HCT116 (cell line): Measurements from ENCODE around the gene WDR62. TPM values are rescaled to one million over a fixed set of nuclear protein-coding genes. Genes with fewer than 3 reads are reported as not detected.

Experiments used
- ATAC-seq: fragments of 200-7000 bp; cut with Tn5 transposase; 2 replicates; pipeline ENCODE4 v1.9.1; 2020; ENCODE audit warnings: mild to moderate bottlenecking, moderate library complexity
- BruUV-seq: library from RNA; stranded (reverse); fragments of 400-500 nt; replicated peaks from 2 replicates; lab custom pipeline; 2021; lab: Mats Ljungman, UMichigan
- CTCF ChIA-PET: fragments of 300-600 bp; sonication (Branson Sonifier 250); formaldehyde crosslinking; loops from one replicate; lab custom pipeline; 2021; ENCODE audit warnings: antibody characterized with exemption; lab: Charles Lee
- POLR2A ChIA-PET: fragments of 300-600, 350-600 bp; sonication (Branson Sonifier 250); formaldehyde crosslinking; loops from one replicate; lab custom pipeline; 2021; ENCODE audit warnings: antibody characterized with exemption; lab: Charles Lee
- RAD21 ChIA-PET, 2 experiments: fragments of 300-600 bp; sonication (Branson Sonifier 250); formaldehyde crosslinking; loops; one replicate each; lab custom pipeline; 2023; ENCODE audit warnings: low total read pairs in 2 of 2; ENCODE audit not compliant: uncharacterized antibody in 2 of 2, unreplicated experiment in 2 of 2, low non-redundant PET in 1 of 2; lab: Charles Lee
- DNase-seq: peaks from one replicate; pipeline ENCODE4 v3.0.0-alpha.2; 2010; ENCODE audit warnings: low read depth, low spot score
- H2AFZ ChIP-seq: fragments of 200-600 bp; shearing (Covaris generic), sonication (generic); 2 replicates; pipeline ENCODE4 v1.6.1; 2017; ENCODE audit warnings: low read depth, mixed run types, mixed read lengths, antibody characterized with exemption, low read length; ENCODE audit not compliant: poor library complexity, severe bottlenecking
- H3K27ac ChIP-seq: 2 replicates; pipeline ENCODE4 v1.5.1; 2012; ENCODE audit warnings: low read depth, low read length
- H3K27me3 ChIP-seq: fragments of 200-600 bp; sonication (generic); 2 replicates; pipeline ENCODE4 v1.6.1; 2016; ENCODE audit warnings: mixed run types, low read length, mixed read lengths; ENCODE audit not compliant: insufficient read depth
- H3K36me3 ChIP-seq, 2 experiments: fragments of 200-500 bp in 1 of 2; fragments of 200-600 bp in 1 of 2; sonication (Bioruptor generic) in 1 of 2; sonication (generic) in 1 of 2; 2 replicates each; pipeline versions ENCODE4 v1.5.1 to v1.6.1; 2014 to 2016; ENCODE audit warnings: low read length in 2 of 2, inconsistent platforms in 1 of 2, mixed read lengths in 1 of 2, mixed run types in 1 of 2; ENCODE audit not compliant: insufficient read depth in 2 of 2, control insufficient read depth in 1 of 2
- H3K4me1 ChIP-seq, 2 experiments: fragments of 200-600 bp in 1 of 2; sonication (generic) in 1 of 2; 2 replicates each; pipeline versions ENCODE4 v1.5.1 to v1.6.1; 2012 to 2017; ENCODE audit warnings: low read length in 2 of 2, inconsistent platforms in 1 of 2, mild to moderate bottlenecking in 1 of 2, mixed read lengths in 1 of 2, mixed run types in 1 of 2, moderate library complexity in 1 of 2; ENCODE audit not compliant: insufficient read depth in 2 of 2, control insufficient read depth in 1 of 2
- H3K4me2 ChIP-seq: fragments of 200-600 bp; sonication (generic); 2 replicates; pipeline ENCODE4 v1.6.1; 2017; ENCODE audit warnings: mixed run types, low read length, mixed read lengths
- H3K4me3 ChIP-seq, 2 experiments: fragments of 200-600 bp in 1 of 2; sonication (generic) in 1 of 2; replicated peaks in 1 of 2; 2 replicates each; pipeline ENCODE4 v1.5.1; 2011 to 2016; ENCODE audit warnings: low read length in 2 of 2, control low read depth in 1 of 2, low read depth in 1 of 2, mild to moderate bottlenecking in 1 of 2, mixed read lengths in 1 of 2, mixed run types in 1 of 2
- H3K79me2 ChIP-seq: fragments of 200-600 bp; sonication (generic); 2 replicates; pipeline ENCODE4 v1.6.1; 2017; ENCODE audit warnings: mild to moderate bottlenecking, mixed run types, low read length, moderate library complexity, mixed read lengths; ENCODE audit not compliant: insufficient read depth
- H3K9ac ChIP-seq: fragments of 200-600 bp; sonication (generic); 2 replicates; pipeline ENCODE4 v1.6.1; 2016; ENCODE audit warnings: low read length, mixed read lengths
- H3K9me2 ChIP-seq: fragments of 200-600 bp; sonication (generic), shearing (Covaris generic); 2 replicates; pipeline ENCODE4 v1.6.1; 2017; ENCODE audit warnings: mixed run types, mild to moderate bottlenecking, moderate library complexity; ENCODE audit not compliant: insufficient read depth
- H3K9me3 ChIP-seq, 2 experiments: fragments of 200-500 bp in 1 of 2; fragments of 200-600 bp in 1 of 2; sonication (Bioruptor generic) in 1 of 2; sonication (generic) in 1 of 2; 2 replicates each; pipeline ENCODE4 v1.6.1; 2014 to 2017; ENCODE audit warnings: low read length in 2 of 2, mixed read lengths in 2 of 2, inconsistent platforms in 1 of 2, low read depth in 1 of 2, mild to moderate bottlenecking in 1 of 2, mixed run types in 1 of 2, moderate library complexity in 1 of 2; ENCODE audit not compliant: control insufficient read depth in 1 of 2, insufficient read depth in 1 of 2
- H4K20me1 ChIP-seq: fragments of 200-600 bp; sonication (generic), shearing (Covaris generic); 2 replicates; pipeline ENCODE4 v1.6.1; 2017; ENCODE audit warnings: mixed run types, mild to moderate bottlenecking, moderate library complexity; ENCODE audit not compliant: insufficient read depth
- ATF3 ChIP-seq: IDR thresholded peaks from 2 replicates; pipeline ENCODE4 v1.6.1; 2012
- CEBPB ChIP-seq: IDR thresholded peaks from 2 replicates; pipeline ENCODE4 v1.6.1; 2012; ENCODE audit warnings: low read depth
- EGR1 ChIP-seq: IDR thresholded peaks from 2 replicates; pipeline ENCODE4 v1.6.1; 2012; ENCODE audit warnings: low read depth
- ELF1 ChIP-seq: IDR thresholded peaks from 2 replicates; pipeline ENCODE4 v1.6.1; 2012; ENCODE audit warnings: low read depth, borderline replicate concordance
- EZH2phosphoT487 ChIP-seq: fragments of 200-600 bp; IDR thresholded peaks from 2 replicates; pipeline ENCODE4 v1.6.1; 2018; ENCODE audit warnings: antibody characterized with exemption, borderline replicate concordance
- FOSL1 ChIP-seq: IDR thresholded peaks from 2 replicates; pipeline ENCODE4 v1.6.1; 2012; ENCODE audit warnings: low read depth
- JUND ChIP-seq: IDR thresholded peaks from 2 replicates; pipeline ENCODE4 v1.6.1; 2012
- MAX ChIP-seq: IDR thresholded peaks from 2 replicates; pipeline ENCODE4 v1.6.1; 2012
- POLR2A ChIP-seq: IDR thresholded peaks from 2 replicates; pipeline ENCODE4 v1.7.0; 2011; ENCODE audit warnings: borderline replicate concordance; ENCODE audit not compliant: insufficient read depth, insufficient read length; ENCODE audit errors: extremely low read depth
- POLR2AphosphoS5 ChIP-seq: IDR thresholded peaks from 2 replicates; pipeline ENCODE4 v1.6.1; 2011; ENCODE audit warnings: mild to moderate bottlenecking, low read depth, low read length, moderate library complexity
- RAD21 ChIP-seq: IDR thresholded peaks from 2 replicates; pipeline ENCODE4 v1.6.1; 2012; ENCODE audit warnings: low read depth, mild to moderate bottlenecking
- REST ChIP-seq: IDR thresholded peaks from 2 replicates; pipeline ENCODE4 v1.6.1; 2012; ENCODE audit warnings: low read depth
- SIN3A ChIP-seq: IDR thresholded peaks from 2 replicates; pipeline ENCODE4 v1.6.1; 2012; ENCODE audit warnings: low read depth
- SP1 ChIP-seq: IDR thresholded peaks from 2 replicates; pipeline ENCODE4 v1.6.1; 2012; ENCODE audit warnings: low read depth
- SRF ChIP-seq: IDR thresholded peaks from 2 replicates; pipeline ENCODE4 v1.6.1; 2012; ENCODE audit warnings: low read depth
- TCF7L2 ChIP-seq: IDR thresholded peaks from 2 replicates; pipeline ENCODE4 v1.7.0; 2011; ENCODE audit warnings: borderline replicate concordance, inconsistent platforms; ENCODE audit not compliant: insufficient read depth, insufficient read length; ENCODE audit errors: extremely low read depth
- ZBTB33 ChIP-seq: IDR thresholded peaks from 2 replicates; pipeline ENCODE4 v1.6.1; 2011; ENCODE audit warnings: mild to moderate bottlenecking, low read length, moderate library complexity; ENCODE audit not compliant: insufficient replicate concordance; ENCODE audit errors: extremely low read depth
- ZNF274 ChIP-seq: fragments of 200-500 bp; sonication (Bioruptor generic); IDR thresholded peaks from 2 replicates; pipeline ENCODE4 v1.6.1; 2014; ENCODE audit warnings: mild to moderate bottlenecking, low read depth, low read length, inconsistent platforms
- intact Hi-C: fragments of 100-400 bp; cut with micrococcal nuclease; formaldehyde crosslinking; loops from 2 replicates; pipeline ENCODE4 v1.10.0; 2022
- total RNA-seq: library from RNA; stranded (reverse); gene quantifications from one replicate; pipeline ENCODE4 v1.2.1, GENCODE V29; 2021; ENCODE audit not compliant: unreplicated experiment
- TF ChIP-seq, protein P1 (sequence below), 3 experiments: fragments of 200-600 bp in 1 of 3; sonication (generic) in 1 of 3; IDR thresholded peaks in 2 of 3; conservative IDR thresholded peaks in 1 of 3; 2 replicates each; pipeline ENCODE4 v1.5.1; 2012 to 2017; ENCODE audit warnings: low read depth in 2 of 3, low read length in 2 of 3, antibody characterized with exemption in 1 of 3, borderline replicate concordance in 1 of 3, control low read depth in 1 of 3, mild to moderate bottlenecking in 1 of 3, mixed read lengths in 1 of 3, mixed run types in 1 of 3, moderate library complexity in 1 of 3; ENCODE audit not compliant: insufficient read depth in 1 of 3

Gene WDR62
- total RNA-seq, 1 experiment from 2014 or later: 17.0 TPM

DNA sequence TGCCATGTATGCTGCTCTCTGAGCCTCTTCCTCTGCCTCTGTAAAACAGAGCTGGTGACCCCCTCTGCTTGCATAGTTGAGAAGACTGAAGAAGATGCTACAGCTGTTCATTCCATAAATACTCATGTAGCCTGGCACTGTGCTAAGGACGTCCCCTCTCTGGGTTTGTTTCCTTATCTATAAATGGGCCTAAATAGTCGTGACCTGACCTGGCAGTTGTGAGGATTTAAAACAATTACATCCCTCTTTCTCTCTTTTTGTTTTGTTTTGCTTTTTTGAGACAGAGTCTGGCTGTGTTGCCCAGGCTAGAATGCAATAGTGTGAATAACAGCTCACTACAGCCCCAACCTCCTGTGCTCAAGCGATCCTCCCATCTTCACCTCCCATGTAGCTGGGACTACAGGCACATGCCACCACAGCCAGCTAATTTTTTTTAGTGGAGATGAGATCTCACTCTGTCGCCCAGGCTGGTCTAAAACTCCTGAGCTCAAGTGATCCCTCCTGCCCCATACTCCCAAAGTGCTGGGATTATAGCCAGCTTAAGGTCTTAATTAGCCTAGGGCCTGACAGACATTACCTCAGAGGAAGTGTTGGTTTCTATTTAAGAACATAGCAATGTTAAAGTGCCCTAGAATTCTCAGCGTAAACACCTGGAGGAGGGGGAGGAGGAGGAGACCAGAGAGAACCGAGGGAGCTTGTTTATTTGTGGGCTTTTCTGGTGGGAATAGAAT, 4.6 kb downstream of the WDR62 start:
- Histone ChIP-seq H3K4me3 (no peak overlapping the region), H4K20me1 (no peaks in the 10 kb centered on the region), H2AFZ (no peak overlapping the region), H3K27me3 (no peaks in the 10 kb centered on the region), H3K4me2 (no peak overlapping the region), H3K4me1 (peaks cover 10 to 22% of the 10 kb centered on the region in 2 experiments)
- POLR2A ChIA-PET: no interaction called here
- no peak for DNase-seq
- no peak for TF ChIP-seq SRF
- no peak for TF ChIP-seq EGR1
- TF ChIP-seq JUND: no peak
- no peak for TF ChIP-seq ATF3
- no peak for TF ChIP-seq FOSL1
- TF ChIP-seq SP1: no peak
- no peak for TF ChIP-seq SIN3A
- TF ChIP-seq ZNF274: no peak
- no peak for TF ChIP-seq POLR2AphosphoS5
- TF ChIP-seq TCF7L2: no peak
- no peak for TF ChIP-seq REST
- TF ChIP-seq RAD21: no peak
- TF ChIP-seq CEBPB: no peak
- no peak for TF ChIP-seq EZH2phosphoT487
- TF ChIP-seq MAX: no peak
- TF ChIP-seq, protein P1, sequence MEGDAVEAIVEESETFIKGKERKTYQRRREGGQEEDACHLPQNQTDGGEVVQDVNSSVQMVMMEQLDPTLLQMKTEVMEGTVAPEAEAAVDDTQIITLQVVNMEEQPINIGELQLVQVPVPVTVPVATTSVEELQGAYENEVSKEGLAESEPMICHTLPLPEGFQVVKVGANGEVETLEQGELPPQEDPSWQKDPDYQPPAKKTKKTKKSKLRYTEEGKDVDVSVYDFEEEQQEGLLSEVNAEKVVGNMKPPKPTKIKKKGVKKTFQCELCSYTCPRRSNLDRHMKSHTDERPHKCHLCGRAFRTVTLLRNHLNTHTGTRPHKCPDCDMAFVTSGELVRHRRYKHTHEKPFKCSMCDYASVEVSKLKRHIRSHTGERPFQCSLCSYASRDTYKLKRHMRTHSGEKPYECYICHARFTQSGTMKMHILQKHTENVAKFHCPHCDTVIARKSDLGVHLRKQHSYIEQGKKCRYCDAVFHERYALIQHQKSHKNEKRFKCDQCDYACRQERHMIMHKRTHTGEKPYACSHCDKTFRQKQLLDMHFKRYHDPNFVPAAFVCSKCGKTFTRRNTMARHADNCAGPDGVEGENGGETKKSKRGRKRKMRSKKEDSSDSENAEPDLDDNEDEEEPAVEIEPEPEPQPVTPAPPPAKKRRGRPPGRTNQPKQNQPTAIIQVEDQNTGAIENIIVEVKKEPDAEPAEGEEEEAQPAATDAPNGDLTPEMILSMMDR (IDR thresholded peaks at IDR 0.05 in 2 of 3, conservative IDR thresholded peaks at IDR 0.05 in 1 of 3; ENCODE audit: borderline replicate concordance in 1 of 3, insufficient read depth in 1 of 3, low read depth in 2 of 3, low read length in 2 of 3): no peak
- TF ChIP-seq ZBTB33: no peak
- TF ChIP-seq POLR2A: no peak
- TF ChIP-seq ELF1: no peak
- TF ChIP-seq, all 23 proteins: peak for 0
- Histone ChIP-seq H3K36me3 (peaks cover 11 to 18% of the 10 kb centered on the region in 2 experiments; a peak in 3 of 4 replicates), H3K27ac (no peak overlapping the region), H3K9me2 (no peaks in the 10 kb centered on the region), H3K9ac (no peak overlapping the region), H3K79me2 (peaks cover 33% of the 10 kb centered on the region), H3K9me3 (no peaks in the 10 kb centered on the region)
- no TSS peak for BruUV-seq
- no peak for ATAC-seq
- CTCF ChIA-PET: interaction anchor here (0.9 to 1.0 kb wide), 2 partner anchors 56 to 69 kb away, joined by 3 read pairs; partner anchors contain the start of genes POLR2I and TBCB
- intact Hi-C loops: loop anchor here (10.0 kb wide), 1 partner anchor 175 kb away; no protein-coding TSS in a partner anchor
- RAD21 ChIA-PET: interaction anchor here in 1 of 2 experiments (1.3 kb wide), 1 partner anchor 56 kb away, joined by 3 read pairs; the partner anchor contains the start of genes POLR2I and TBCB
